Nephron progenitor cell (in vitro differentiated cells): ENCODE results near the gene SGCE.

Experiments used
- DNase-seq: peaks from one replicate; pipeline ENCODE4 v3.0.0; 2021
- H3K27ac Mint-ChIP-seq: 2 replicates; pipeline ENCODE4 v1.8.0; 2021; ENCODE audit warnings: mild to moderate bottlenecking, moderate library complexity, mixed read lengths
- H3K27me3 Mint-ChIP-seq: 2 replicates; pipeline ENCODE4 v1.8.0; 2021; ENCODE audit warnings: mild to moderate bottlenecking, low read depth, mixed read lengths; ENCODE audit not compliant: poor library complexity
- H3K36me3 Mint-ChIP-seq: 2 replicates; pipeline ENCODE4 v1.8.0; 2021; ENCODE audit warnings: low read depth, mixed read lengths
- H3K4me1 Mint-ChIP-seq: 2 replicates; pipeline ENCODE4 v1.8.0; 2021; ENCODE audit warnings: mixed read lengths
- H3K4me3 Mint-ChIP-seq: 2 replicates; pipeline ENCODE4 v1.8.0; 2021; ENCODE audit warnings: mild to moderate bottlenecking, moderate library complexity, mixed read lengths
- H3K9me3 Mint-ChIP-seq: 2 replicates; pipeline ENCODE4 v1.8.0; 2021; ENCODE audit warnings: mild to moderate bottlenecking, moderate library complexity, mixed read lengths
- CTCF ChIP-seq: fragments of 200-600 bp; sonication (generic); IDR thresholded peaks from 2 replicates; pipeline ENCODE4 v1.5.0; 2021; ENCODE audit warnings: antibody characterized with exemption

SGCE gene

GRCh38 chr7:94649450-94649849 lies 6.5 kb downstream of the SGCE start:
- Mint-ChIP-seq H3K27me3 (no peaks in the 10 kb centered on the region), H3K27ac (no peak overlapping the region), H3K9me3 (no peaks in the 10 kb centered on the region), H3K4me1 (peaks cover 48% of the 10 kb centered on the region), H3K4me3 (no peak overlapping the region), H3K36me3 (peaks cover 22% of the 10 kb centered on the region)
- no peak for TF ChIP-seq CTCF
- no peak for DNase-seq

GRCh38 chr7:94648731-94649130 lies 7.2 kb downstream of the SGCE start:
- Mint-ChIP-seq H3K4me3 (no peak overlapping the region), H3K9me3 (no peaks in the 10 kb centered on the region), H3K27ac (peak overlapping the region; percentile 15), H3K36me3 (peaks cover 28% of the 10 kb centered on the region), H3K27me3 (no peaks in the 10 kb centered on the region), H3K4me1 (peaks cover 41% of the 10 kb centered on the region)
- no peak for DNase-seq
- TF ChIP-seq CTCF: no peak

- Mint-ChIP-seq H3K36me3 (peaks cover 28% of the 10 kb centered on the region), H3K9me3 (no peaks in the 10 kb centered on the region), H3K4me3 (no peak overlapping the region), H3K4me1 (peaks cover 35% of the 10 kb centered on the region), H3K27ac (no peak overlapping the region), H3K27me3 (no peaks in the 10 kb centered on the region)
- TF ChIP-seq CTCF: no peak
- no peak for DNase-seq
Measured at GRCh38 chr7:94647295-94647694, 8.6 kb downstream of the SGCE start.

GRCh38 chr7:94643771-94644545 lies 12.0 kb downstream of the SGCE start:
- Mint-ChIP-seq H3K27ac (no peak overlapping the region), H3K27me3 (no peaks in the 10 kb centered on the region), H3K4me3 (no peak overlapping the region), H3K4me1 (peaks cover 1% of the 10 kb centered on the region), H3K9me3 (no peaks in the 10 kb centered on the region), H3K36me3 (peaks cover 47% of the 10 kb centered on the region)
- TF ChIP-seq CTCF: no peak
- DNase-seq: no peak

- TF ChIP-seq CTCF: no peak
- no peaks in the 10 kb centered on the region for H3K9me3 Mint-ChIP-seq
- H3K36me3 Mint-ChIP-seq: peaks cover 46% of the 10 kb centered on the region
- no peak overlapping the region for H3K27ac Mint-ChIP-seq
- no peak overlapping the region for H3K4me3 Mint-ChIP-seq
- no peaks in the 10 kb centered on the region for H3K4me1 Mint-ChIP-seq
- no peak for DNase-seq
- H3K27me3 Mint-ChIP-seq: no peaks in the 10 kb centered on the region
Measured at GRCh38 chr7:94642838-94643653, 12.9 kb downstream of the SGCE start.
